Breast epithelium (tissue), 4 donors: Measurements from ENCODE around the gene MAP7. TPM values are rescaled to one million over a fixed set of nuclear protein-coding genes. Genes with fewer than 3 reads are reported as not detected.

ENCODE experiments used
- DNase-seq, 2 donors: peaks; one replicate each; pipeline ENCODE4 v3.0.0-alpha.2; 2019; ENCODE audit warnings: low spot score in 2 of 2
- H3K27ac ChIP-seq, 2 donors: fragments of 200-600 bp; sonication (generic) in 1 of 2; one replicate each; pipeline ENCODE4 v1.5.1; 2016 to 2019; ENCODE audit warnings: mild to moderate bottlenecking in 1 of 2
- H3K27me3 ChIP-seq, 2 donors: fragments of 200-600 bp; sonication (generic) in 1 of 2; one replicate each; pipeline versions ENCODE4 v1.5.1 to v1.6.0; 2017 to 2019; ENCODE audit warnings: control low read depth in 1 of 2, mild to moderate bottlenecking in 1 of 2
- H3K36me3 ChIP-seq: fragments of 200-600 bp; one replicate; pipeline ENCODE4 v1.5.1; 2019
- H3K4me1 ChIP-seq, 2 donors: fragments of 200-600 bp; sonication (generic); one replicate each; pipeline ENCODE4 v1.5.1; 2016 to 2019; ENCODE audit warnings: control low read depth in 1 of 2
- H3K4me3 ChIP-seq, 3 donors: fragments of 200-600 bp; sonication (generic); 1 replicate in 2 of 3; 2 replicates in 1 of 3; pipeline ENCODE4 v1.5.1; 2016 to 2019; ENCODE audit warnings: mild to moderate bottlenecking in 3 of 3, moderate library complexity in 2 of 3
- H3K9me3 ChIP-seq, 2 donors: fragments of 200-600 bp; sonication (generic) in 1 of 2; one replicate each; pipeline ENCODE4 v1.5.1; 2016 to 2019; ENCODE audit warnings: control low read depth in 1 of 2
- POLR2A ChIP-seq: fragments of 450-650 bp; IDR thresholded peaks from one replicate; pipeline ENCODE4 v1.6.1; 2016; ENCODE audit warnings: antibody characterized with exemption, mild to moderate bottlenecking, moderate library complexity
- POLR2AphosphoS5 ChIP-seq, 3 donors: sonication (generic); formaldehyde crosslinking; IDR thresholded peaks; one replicate each; pipeline ENCODE4 v1.6.1; 2017; ENCODE audit warnings: antibody characterized with exemption in 3 of 3
- intact Hi-C: fragments of 100-400 bp; cut with DNase I; formaldehyde crosslinking; loops from one replicate; pipeline ENCODE4 v1.15.1; 2023; ENCODE audit warnings: low total_unique reads
- total RNA-seq, 3 donors: library from RNA; depleted of rRNA; stranded (reverse); fragments of >200 nt; gene quantifications; one replicate each; pipeline ENCODE4 v1.1.0, GENCODE V29; 2016
- TF ChIP-seq, protein P1 (sequence below), 3 donors: fragments of 450-650 bp; IDR thresholded peaks; one replicate each; pipeline ENCODE4 v1.5.1; 2016 to 2017; ENCODE audit warnings: antibody characterized with exemption in 3 of 3, mild to moderate bottlenecking in 3 of 3, moderate library complexity in 3 of 3

The MAP7 gene
- total RNA-seq, 3 donors from 2014 or later = 14.2 to 42.4 (median 16.4) TPM

DNA sequence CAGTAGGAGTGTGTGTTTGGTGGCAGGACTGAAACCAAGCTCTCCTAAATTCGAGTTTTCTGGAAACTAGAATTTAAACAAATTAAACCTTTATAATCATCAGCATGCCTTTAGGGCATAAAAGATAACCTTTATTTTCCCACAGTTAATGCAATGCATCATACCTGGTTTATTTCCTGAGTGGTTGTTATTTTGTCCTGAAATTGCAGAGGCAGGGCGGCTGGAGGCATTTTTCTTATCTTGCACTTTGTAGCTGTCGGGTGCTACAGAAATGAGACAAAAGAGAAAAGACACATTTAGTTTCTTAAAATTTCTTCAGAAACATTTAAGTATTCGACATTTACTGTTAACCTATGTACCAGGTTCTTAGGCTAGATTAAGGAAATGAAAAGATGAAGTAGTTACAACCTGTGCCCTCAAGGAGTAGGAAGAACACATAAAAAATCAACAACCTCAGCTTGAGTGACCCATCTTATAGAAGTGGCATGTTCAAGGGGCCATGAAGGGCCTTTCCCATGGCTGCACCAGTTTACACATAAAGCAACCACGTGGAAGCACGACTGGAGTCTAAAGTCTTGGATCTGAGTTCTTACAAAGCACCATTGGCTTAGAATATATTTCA is 128.6 kb downstream of the MAP7 start:
- Histone ChIP-seq H3K27me3 (no peaks in the 10 kb centered on the region), H3K9me3 (no peaks in the 10 kb centered on the region), H3K4me3 (no peak overlapping the region), H3K36me3 (no peaks in the 10 kb centered on the region), H3K4me1 (no peaks in the 10 kb centered on the region), H3K27ac (no peak overlapping the region)
- intact Hi-C loops = loop anchor here (10.0 kb wide), 1 partner anchor 1287 kb away; no protein-coding TSS in a partner anchor
- DNase-seq = no peak
- TF ChIP-seq, protein P1, sequence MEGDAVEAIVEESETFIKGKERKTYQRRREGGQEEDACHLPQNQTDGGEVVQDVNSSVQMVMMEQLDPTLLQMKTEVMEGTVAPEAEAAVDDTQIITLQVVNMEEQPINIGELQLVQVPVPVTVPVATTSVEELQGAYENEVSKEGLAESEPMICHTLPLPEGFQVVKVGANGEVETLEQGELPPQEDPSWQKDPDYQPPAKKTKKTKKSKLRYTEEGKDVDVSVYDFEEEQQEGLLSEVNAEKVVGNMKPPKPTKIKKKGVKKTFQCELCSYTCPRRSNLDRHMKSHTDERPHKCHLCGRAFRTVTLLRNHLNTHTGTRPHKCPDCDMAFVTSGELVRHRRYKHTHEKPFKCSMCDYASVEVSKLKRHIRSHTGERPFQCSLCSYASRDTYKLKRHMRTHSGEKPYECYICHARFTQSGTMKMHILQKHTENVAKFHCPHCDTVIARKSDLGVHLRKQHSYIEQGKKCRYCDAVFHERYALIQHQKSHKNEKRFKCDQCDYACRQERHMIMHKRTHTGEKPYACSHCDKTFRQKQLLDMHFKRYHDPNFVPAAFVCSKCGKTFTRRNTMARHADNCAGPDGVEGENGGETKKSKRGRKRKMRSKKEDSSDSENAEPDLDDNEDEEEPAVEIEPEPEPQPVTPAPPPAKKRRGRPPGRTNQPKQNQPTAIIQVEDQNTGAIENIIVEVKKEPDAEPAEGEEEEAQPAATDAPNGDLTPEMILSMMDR (IDR thresholded peaks at IDR 0.05) = no peak
- no peak for TF ChIP-seq POLR2A
- no peak for TF ChIP-seq POLR2AphosphoS5 (IDR thresholded peaks at IDR 0.05)

DNA sequence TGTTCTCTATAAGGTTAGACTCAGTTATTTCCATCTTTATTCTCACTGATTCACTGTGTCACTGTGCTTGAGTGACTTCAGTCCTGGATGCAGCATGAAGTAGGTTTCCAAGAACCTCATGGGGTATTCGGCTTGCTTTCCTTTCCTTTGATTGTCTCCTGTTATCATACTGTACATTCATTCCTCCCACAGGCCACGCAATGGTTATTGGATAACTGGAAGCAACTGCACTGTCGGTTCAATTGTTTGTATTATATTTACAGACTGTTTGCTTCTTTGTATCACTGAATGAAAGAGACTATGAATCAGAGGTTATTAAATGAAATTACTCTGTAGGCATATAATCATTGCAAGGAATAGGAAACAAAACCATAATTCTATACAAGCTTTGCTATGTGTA is 129.4 kb downstream of the MAP7 start:
- intact Hi-C loops = loop anchor here (10.0 kb wide), 1 partner anchor 1286 kb away; no protein-coding TSS in a partner anchor
- Histone ChIP-seq H3K9me3 (no peaks in the 10 kb centered on the region), H3K4me1 (no peaks in the 10 kb centered on the region), H3K27ac (no peak overlapping the region), H3K4me3 (no peak overlapping the region), H3K27me3 (no peaks in the 10 kb centered on the region), H3K36me3 (no peaks in the 10 kb centered on the region)
- no peak for TF ChIP-seq POLR2A
- TF ChIP-seq, protein P1 (IDR thresholded peaks at IDR 0.05) = no peak
- DNase-seq = no peak

GRCh38 chr6:136415351-136416007 is 134.7 kb downstream of the MAP7 start:
- no peaks in the 10 kb centered on the region for H3K4me1 ChIP-seq
- TF ChIP-seq POLR2A = no peak
- TF ChIP-seq POLR2AphosphoS5 (IDR thresholded peaks at IDR 0.05) = no peak
- TF ChIP-seq, protein P1 (IDR thresholded peaks at IDR 0.05) = no peak
- H3K27me3 ChIP-seq = no peaks in the 10 kb centered on the region
- intact Hi-C loops = no loop called here
- no peak overlapping the region for H3K27ac ChIP-seq
- DNase-seq = no peak
- H3K4me3 ChIP-seq = no peak overlapping the region
- H3K36me3 ChIP-seq = no peaks in the 10 kb centered on the region
- H3K9me3 ChIP-seq = no peaks in the 10 kb centered on the region

- Histone ChIP-seq H3K27ac (no peak overlapping the region), H3K9me3 (no peaks in the 10 kb centered on the region), H3K36me3 (no peaks in the 10 kb centered on the region), H3K4me3 (no peak overlapping the region), H3K27me3 (no peaks in the 10 kb centered on the region), H3K4me1 (no peaks in the 10 kb centered on the region)
- no peak for DNase-seq
- no peak for TF ChIP-seq POLR2AphosphoS5 (IDR thresholded peaks at IDR 0.05)
- intact Hi-C loops = no loop called here
Measured at GRCh38 chr6:136412410-136412809, 137.8 kb downstream of the MAP7 start.

DNA sequence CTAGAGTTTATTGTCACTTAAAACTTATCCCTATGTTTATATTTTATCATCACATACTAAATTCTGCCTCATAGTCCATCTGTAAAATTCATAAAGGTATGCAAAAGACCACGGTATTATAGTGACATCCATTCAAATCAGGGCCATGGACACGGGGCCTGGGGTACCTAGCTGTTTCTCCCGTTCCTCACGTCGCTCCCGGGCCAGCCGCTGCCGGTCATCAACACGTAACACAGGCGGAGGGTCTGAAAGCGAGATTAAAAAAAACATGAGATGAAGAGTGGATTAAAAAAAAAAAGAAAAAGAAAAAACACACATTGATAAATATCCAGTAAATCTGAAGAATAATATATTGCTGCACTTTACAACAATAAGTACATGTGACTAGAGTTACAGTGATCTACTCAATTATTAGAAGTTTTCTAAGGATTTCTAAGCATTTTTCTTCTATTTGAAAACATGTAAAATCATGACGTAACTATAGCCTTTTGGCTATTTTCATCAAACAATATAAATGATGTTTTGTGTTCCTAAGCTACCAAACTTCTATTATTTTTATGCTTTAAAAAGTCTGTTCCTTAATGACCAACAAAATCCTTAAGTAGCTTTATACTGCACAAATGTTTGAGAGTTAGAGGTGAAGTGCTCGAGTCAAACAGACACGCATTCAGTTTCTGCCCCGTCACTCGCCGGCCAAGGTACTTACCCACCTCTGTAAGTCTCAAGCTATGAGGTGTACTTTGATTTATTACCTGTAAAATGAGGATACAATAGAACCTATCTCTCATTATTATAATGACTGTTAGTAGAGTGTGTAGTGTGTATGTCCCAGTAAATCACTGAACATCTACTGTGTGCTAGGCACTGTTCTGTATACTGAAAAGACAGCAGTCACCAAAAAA is 138.5 kb downstream of the MAP7 start:
- Histone ChIP-seq H3K4me1 (no peaks in the 10 kb centered on the region), H3K9me3 (no peaks in the 10 kb centered on the region), H3K27ac (no peak overlapping the region), H3K27me3 (no peaks in the 10 kb centered on the region), H3K36me3 (no peaks in the 10 kb centered on the region), H3K4me3 (no peak overlapping the region)
- no peak for DNase-seq
- intact Hi-C loops = loop anchor here (2.0 kb wide), 1 partner anchor 17 kb away; no protein-coding TSS in a partner anchor
- no peak for TF ChIP-seq POLR2A
- TF ChIP-seq, protein P1 (IDR thresholded peaks at IDR 0.05) = no peak
- no peak for TF ChIP-seq POLR2AphosphoS5 (IDR thresholded peaks at IDR 0.05)
